Gastroesophageal sphincter (tissue), 3 donors: ENCODE data around the gene SPZ1.

Source experiments
- POLR2A ChIP-seq, 2 donors: fragments of 450-650 bp; IDR thresholded peaks; one replicate each; pipeline ENCODE4 v1.6.1; 2017; ENCODE audit warnings: antibody characterized with exemption in 2 of 2, mild to moderate bottlenecking in 2 of 2, moderate library complexity in 1 of 2
- POLR2AphosphoS5 ChIP-seq: sonication (generic); formaldehyde crosslinking; IDR thresholded peaks from one replicate; pipeline ENCODE4 v1.6.1; 2017; ENCODE audit warnings: antibody characterized with exemption
- TF ChIP-seq, protein P1 (sequence below), 4 experiments: fragments of 200-600 bp in 2 of 4; fragments of 450-650 bp in 2 of 4; sonication (generic) in 1 of 4; IDR thresholded peaks; one replicate each; pipeline ENCODE4 v1.5.1; 2017 to 2019; ENCODE audit warnings: antibody characterized with exemption in 4 of 4, mild to moderate bottlenecking in 2 of 4, moderate library complexity in 2 of 4

DNA sequence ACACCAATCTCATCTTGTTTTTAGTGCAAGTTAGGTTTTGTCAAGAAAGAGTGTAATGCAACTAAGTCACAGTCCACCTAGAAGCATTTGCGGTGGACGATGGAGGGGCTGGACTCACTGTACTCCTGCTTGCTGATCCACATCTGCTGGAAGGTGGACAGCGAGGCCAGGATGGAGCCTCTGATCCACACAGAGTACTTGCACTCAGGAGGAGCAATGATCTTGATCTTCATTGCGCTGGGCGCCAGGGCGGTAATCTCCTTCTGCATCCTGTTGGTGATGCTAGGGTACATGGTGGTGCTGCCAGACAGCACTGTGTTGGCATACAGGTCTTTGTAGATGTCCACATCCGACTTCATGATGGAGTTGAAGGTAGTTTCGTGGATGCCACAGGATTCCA is 20.2 kb upstream of the SPZ1 start:
- TF ChIP-seq, protein P1, sequence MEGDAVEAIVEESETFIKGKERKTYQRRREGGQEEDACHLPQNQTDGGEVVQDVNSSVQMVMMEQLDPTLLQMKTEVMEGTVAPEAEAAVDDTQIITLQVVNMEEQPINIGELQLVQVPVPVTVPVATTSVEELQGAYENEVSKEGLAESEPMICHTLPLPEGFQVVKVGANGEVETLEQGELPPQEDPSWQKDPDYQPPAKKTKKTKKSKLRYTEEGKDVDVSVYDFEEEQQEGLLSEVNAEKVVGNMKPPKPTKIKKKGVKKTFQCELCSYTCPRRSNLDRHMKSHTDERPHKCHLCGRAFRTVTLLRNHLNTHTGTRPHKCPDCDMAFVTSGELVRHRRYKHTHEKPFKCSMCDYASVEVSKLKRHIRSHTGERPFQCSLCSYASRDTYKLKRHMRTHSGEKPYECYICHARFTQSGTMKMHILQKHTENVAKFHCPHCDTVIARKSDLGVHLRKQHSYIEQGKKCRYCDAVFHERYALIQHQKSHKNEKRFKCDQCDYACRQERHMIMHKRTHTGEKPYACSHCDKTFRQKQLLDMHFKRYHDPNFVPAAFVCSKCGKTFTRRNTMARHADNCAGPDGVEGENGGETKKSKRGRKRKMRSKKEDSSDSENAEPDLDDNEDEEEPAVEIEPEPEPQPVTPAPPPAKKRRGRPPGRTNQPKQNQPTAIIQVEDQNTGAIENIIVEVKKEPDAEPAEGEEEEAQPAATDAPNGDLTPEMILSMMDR (IDR thresholded peaks at IDR 0.05): no peak
- no peak for TF ChIP-seq POLR2A (IDR thresholded peaks at IDR 0.05)
- no peak for TF ChIP-seq POLR2AphosphoS5
